Measurements from ENCODE around the gene FARS2.

The FARS2 gene

GRCh38 chr6:5438922-5439584, 177.7 kb downstream of the FARS2 start:
- FAIRE-seq: no peak

- FAIRE-seq: no peak
Measured at GRCh38 chr6:5439749-5440148, 178.4 kb downstream of the FARS2 start.

GRCh38 chr6:5442319-5442718, 181.0 kb downstream of the FARS2 start:
- FAIRE-seq: no peak

GRCh38 chr6:5442916-5443315, 181.6 kb downstream of the FARS2 start:
- no peak for FAIRE-seq

- FAIRE-seq: no peak
Measured at GRCh38 chr6:5443491-5443890, 182.2 kb downstream of the FARS2 start.

- FAIRE-seq: no peak
Measured at GRCh38 chr6:5446362-5447075, 185.2 kb downstream of the FARS2 start.

- no peak for FAIRE-seq
Measured at GRCh38 chr6:5447921-5448320, 186.6 kb downstream of the FARS2 start.

GRCh38 chr6:5450073-5450472, 188.8 kb downstream of the FARS2 start:
- no peak for FAIRE-seq

GRCh38 chr6:5453546-5453945, 192.2 kb downstream of the FARS2 start:
- FAIRE-seq: no peak

GRCh38 chr6:5455142-5455541, 193.8 kb downstream of the FARS2 start:
- FAIRE-seq: no peak

- FAIRE-seq: no peak
Measured at GRCh38 chr6:5457041-5457440, 195.7 kb downstream of the FARS2 start.

- FAIRE-seq: no peak
Measured at GRCh38 chr6:5457983-5458683, 196.8 kb downstream of the FARS2 start.

- FAIRE-seq: no peak
Measured at GRCh38 chr6:5459346-5459745, 198.0 kb downstream of the FARS2 start.

GRCh38 chr6:5461365-5461764, 200.1 kb downstream of the FARS2 start:
- FAIRE-seq: no peak

GRCh38 chr6:5462856-5463255, 201.5 kb downstream of the FARS2 start:
- FAIRE-seq: no peak

GRCh38 chr6:5463690-5464089, 202.4 kb downstream of the FARS2 start:
- FAIRE-seq: no peak

- FAIRE-seq: no peak
Measured at GRCh38 chr6:5464099-5464885, 203.0 kb downstream of the FARS2 start.

- no peak for FAIRE-seq
Measured at GRCh38 chr6:5466281-5467136, 205.2 kb downstream of the FARS2 start.

GRCh38 chr6:5468586-5468985, 207.3 kb downstream of the FARS2 start:
- FAIRE-seq: no peak

GRCh38 chr6:5469101-5469846, 208.0 kb downstream of the FARS2 start:
- FAIRE-seq: no peak

GRCh38 chr6:5471044-5471443, 209.7 kb downstream of the FARS2 start:
- peak; percentile 33 for FAIRE-seq

Data from G401.6 (cell line).